Gastroesophageal sphincter (tissue), 3 donors: ENCODE data around the gene RAD51B.

Experiments used
- CTCF ChIP-seq, 4 experiments: fragments of 200-600 bp in 2 of 4; fragments of 450-650 bp in 2 of 4; sonication (generic) in 1 of 4; IDR thresholded peaks; one replicate each; pipeline ENCODE4 v1.5.1; 2017 to 2019; ENCODE audit warnings: antibody characterized with exemption in 4 of 4, mild to moderate bottlenecking in 2 of 4, moderate library complexity in 2 of 4
- POLR2A ChIP-seq, 2 donors: fragments of 450-650 bp; IDR thresholded peaks; one replicate each; pipeline ENCODE4 v1.6.1; 2017; ENCODE audit warnings: antibody characterized with exemption in 2 of 2, mild to moderate bottlenecking in 2 of 2, moderate library complexity in 1 of 2

DNA sequence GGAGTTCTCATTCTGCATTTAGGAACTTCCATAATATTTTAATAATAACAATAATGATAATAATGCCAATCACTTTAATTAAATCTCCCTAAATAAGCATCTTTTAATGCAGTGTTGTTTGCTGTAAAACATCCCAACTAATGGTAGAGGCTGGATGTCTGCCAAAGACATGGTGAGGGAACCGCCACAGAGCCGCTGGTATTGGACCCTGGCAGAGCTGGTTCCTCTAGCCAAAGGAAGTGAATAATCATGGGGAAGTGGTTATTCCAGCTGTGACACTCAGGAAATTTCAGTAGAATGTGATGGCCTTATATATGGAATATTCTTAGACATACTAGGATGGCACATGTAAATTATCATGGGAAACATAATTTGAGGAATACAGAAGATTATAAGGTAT lies 490.0 kb downstream of the RAD51B start:
- TF ChIP-seq CTCF (IDR thresholded peaks at IDR 0.05) (no peak), POLR2A (IDR thresholded peaks at IDR 0.05) (no peak)
